ENCODE measurements around the gene UFSP2. TPM values are rescaled to one million over a fixed set of nuclear protein-coding genes. Genes with fewer than 3 reads are reported as not detected.

UFSP2 gene
- total and polyA plus RNA-seq, 2 donors, result 19.9 to 38.9 TPM

GRCh38 chr4:185381288-185382196, 44.2 kb downstream of the UFSP2 start:
- Histone ChIP-seq H3K27me3 (ENCODE audit: control insufficient read depth in 2 of 2, insufficient read depth in 1 of 2, low read length in 1 of 2) (no peaks in the 10 kb centered on the region), H3K36me3 (ENCODE audit: control insufficient read depth in 2 of 2, insufficient read depth in 2 of 2, low read length in 1 of 2) (no peaks in the 10 kb centered on the region), H3K4me1 (ENCODE audit: control insufficient read depth in 2 of 2, insufficient read depth in 2 of 2, low read length in 2 of 2) (no peaks in the 10 kb centered on the region), H3K9me3 (ENCODE audit: control insufficient read depth in 2 of 2, insufficient read depth in 1 of 2, low read length in 1 of 2) (no peaks in the 10 kb centered on the region), H3K27ac (ENCODE audit: low read depth in 1 of 2, low read length in 1 of 2) (no peak overlapping the region), H3K4me3 (ENCODE audit: low read length in 2 of 2) (no peak overlapping the region)
- no peak for DNase-seq (ENCODE audit: low read depth in 6 of 9, low spot score in 9 of 9)
- WGBS, result 70% methylated on average over 4 of the region's 4 CpGs

- Histone ChIP-seq H3K9me3 (ENCODE audit: control insufficient read depth in 2 of 2, insufficient read depth in 1 of 2, low read length in 1 of 2) (no peaks in the 10 kb centered on the region), H3K36me3 (ENCODE audit: control insufficient read depth in 2 of 2, insufficient read depth in 2 of 2, low read length in 1 of 2) (no peaks in the 10 kb centered on the region), H3K4me3 (ENCODE audit: low read length in 2 of 2) (no peak overlapping the region), H3K4me1 (ENCODE audit: control insufficient read depth in 2 of 2, insufficient read depth in 2 of 2, low read length in 2 of 2) (no peaks in the 10 kb centered on the region), H3K27ac (ENCODE audit: low read depth in 1 of 2, low read length in 1 of 2) (no peak overlapping the region), H3K27me3 (ENCODE audit: control insufficient read depth in 2 of 2, insufficient read depth in 1 of 2, low read length in 1 of 2) (no peaks in the 10 kb centered on the region)
- DNase-seq (ENCODE audit: low read depth in 6 of 9, low spot score in 9 of 9), result no peak
- 89% methylated on average over 1 of the region's 1 CpG for WGBS
Observed at GRCh38 chr4:185380320-185380719, 45.4 kb downstream of the UFSP2 start.

GRCh38 chr4:185379326-185380295, 46.2 kb downstream of the UFSP2 start:
- Histone ChIP-seq H3K27me3 (ENCODE audit: control insufficient read depth in 2 of 2, insufficient read depth in 1 of 2, low read length in 1 of 2) (no peaks in the 10 kb centered on the region), H3K36me3 (ENCODE audit: control insufficient read depth in 2 of 2, insufficient read depth in 2 of 2, low read length in 1 of 2) (no peaks in the 10 kb centered on the region), H3K27ac (ENCODE audit: low read depth in 1 of 2, low read length in 1 of 2) (no peak overlapping the region), H3K4me3 (ENCODE audit: low read length in 2 of 2) (no peak overlapping the region), H3K9me3 (ENCODE audit: control insufficient read depth in 2 of 2, insufficient read depth in 1 of 2, low read length in 1 of 2) (no peaks in the 10 kb centered on the region), H3K4me1 (ENCODE audit: control insufficient read depth in 2 of 2, insufficient read depth in 2 of 2, low read length in 2 of 2) (no peaks in the 10 kb centered on the region)
- DNase-seq (ENCODE audit: low read depth in 6 of 9, low spot score in 9 of 9), result no peak
- WGBS, result 98% methylated on average over 13 of the region's 13 CpGs

- WGBS, result 88% methylated on average over 6 of the region's 6 CpGs
Observed at GRCh38 chr4:185378264-185378663, 47.5 kb downstream of the UFSP2 start.

GRCh38 chr4:185374573-185374972, 51.2 kb downstream of the UFSP2 start:
- no peak overlapping the region for H3K27ac ChIP-seq (ENCODE audit: low read depth in 1 of 2, low read length in 1 of 2)
- no peaks in the 10 kb centered on the region for H3K27me3 ChIP-seq (ENCODE audit: control insufficient read depth in 2 of 2, insufficient read depth in 1 of 2, low read length in 1 of 2)
- no peak for DNase-seq (ENCODE audit: low read depth in 6 of 9, low spot score in 9 of 9)
- H3K4me1 ChIP-seq (ENCODE audit: control insufficient read depth in 2 of 2, insufficient read depth in 2 of 2, low read length in 2 of 2), result no peaks in the 10 kb centered on the region
- 43% methylated on average over 6 of the region's 6 CpGs for WGBS
- H3K36me3 ChIP-seq (ENCODE audit: control insufficient read depth in 2 of 2, insufficient read depth in 2 of 2, low read length in 1 of 2), result no peaks in the 10 kb centered on the region
- no peaks in the 10 kb centered on the region for H3K9me3 ChIP-seq (ENCODE audit: control insufficient read depth in 2 of 2, insufficient read depth in 1 of 2, low read length in 1 of 2)
- H3K4me3 ChIP-seq (ENCODE audit: low read length in 2 of 2), result no peak overlapping the region

More at GRCh38 chr4:185378264-185378663, 47.5 kb downstream of the UFSP2 start:
- DNase-seq (ENCODE audit: low read depth in 6 of 9, low spot score in 9 of 9), result no peak
- Histone ChIP-seq H3K27me3 (ENCODE audit: control insufficient read depth in 2 of 2, insufficient read depth in 1 of 2, low read length in 1 of 2) (no peaks in the 10 kb centered on the region), H3K4me1 (ENCODE audit: control insufficient read depth in 2 of 2, insufficient read depth in 2 of 2, low read length in 2 of 2) (no peaks in the 10 kb centered on the region), H3K9me3 (ENCODE audit: control insufficient read depth in 2 of 2, insufficient read depth in 1 of 2, low read length in 1 of 2) (no peaks in the 10 kb centered on the region), H3K4me3 (ENCODE audit: low read length in 2 of 2) (no peak overlapping the region), H3K36me3 (ENCODE audit: control insufficient read depth in 2 of 2, insufficient read depth in 2 of 2, low read length in 1 of 2) (no peaks in the 10 kb centered on the region), H3K27ac (ENCODE audit: low read depth in 1 of 2, low read length in 1 of 2) (no peak overlapping the region)

- WGBS, result 72% methylated on average over 7 of the region's 7 CpGs
- Histone ChIP-seq H3K27me3 (ENCODE audit: control insufficient read depth in 2 of 2, insufficient read depth in 1 of 2, low read length in 1 of 2) (no peaks in the 10 kb centered on the region), H3K9me3 (ENCODE audit: control insufficient read depth in 2 of 2, insufficient read depth in 1 of 2, low read length in 1 of 2) (no peaks in the 10 kb centered on the region), H3K36me3 (ENCODE audit: control insufficient read depth in 2 of 2, insufficient read depth in 2 of 2, low read length in 1 of 2) (no peaks in the 10 kb centered on the region), H3K4me3 (ENCODE audit: low read length in 2 of 2) (no peak overlapping the region), H3K4me1 (ENCODE audit: control insufficient read depth in 2 of 2, insufficient read depth in 2 of 2, low read length in 2 of 2) (no peaks in the 10 kb centered on the region), H3K27ac (ENCODE audit: low read depth in 1 of 2, low read length in 1 of 2) (no peak overlapping the region)
- no peak for DNase-seq (ENCODE audit: low read depth in 6 of 9, low spot score in 9 of 9)
Observed at GRCh38 chr4:185374027-185374426, 51.7 kb downstream of the UFSP2 start.

GRCh38 chr4:185371702-185372101, 54.1 kb downstream of the UFSP2 start:
- Histone ChIP-seq H3K4me1 (ENCODE audit: control insufficient read depth in 2 of 2, insufficient read depth in 2 of 2, low read length in 2 of 2) (no peaks in the 10 kb centered on the region), H3K4me3 (ENCODE audit: low read length in 2 of 2) (no peak overlapping the region), H3K36me3 (ENCODE audit: control insufficient read depth in 2 of 2, insufficient read depth in 2 of 2, low read length in 1 of 2) (no peaks in the 10 kb centered on the region), H3K9me3 (ENCODE audit: control insufficient read depth in 2 of 2, insufficient read depth in 1 of 2, low read length in 1 of 2) (no peaks in the 10 kb centered on the region), H3K27me3 (ENCODE audit: control insufficient read depth in 2 of 2, insufficient read depth in 1 of 2, low read length in 1 of 2) (no peaks in the 10 kb centered on the region), H3K27ac (ENCODE audit: low read depth in 1 of 2, low read length in 1 of 2) (no peak overlapping the region)
- no peak for DNase-seq (ENCODE audit: low read depth in 6 of 9, low spot score in 9 of 9)
- 97% methylated on average over 11 of the region's 11 CpGs for WGBS

GRCh38 chr4:185370268-185370949, 55.4 kb downstream of the UFSP2 start:
- DNase-seq (ENCODE audit: low read depth in 6 of 9, low spot score in 9 of 9), result no peak
- Histone ChIP-seq H3K4me1 (ENCODE audit: control insufficient read depth in 2 of 2, insufficient read depth in 2 of 2, low read length in 2 of 2) (no peaks in the 10 kb centered on the region), H3K9me3 (ENCODE audit: control insufficient read depth in 2 of 2, insufficient read depth in 1 of 2, low read length in 1 of 2) (no peaks in the 10 kb centered on the region), H3K4me3 (ENCODE audit: low read length in 2 of 2) (no peak overlapping the region), H3K27ac (ENCODE audit: low read depth in 1 of 2, low read length in 1 of 2) (no peak overlapping the region), H3K36me3 (ENCODE audit: control insufficient read depth in 2 of 2, insufficient read depth in 2 of 2, low read length in 1 of 2) (no peaks in the 10 kb centered on the region), H3K27me3 (ENCODE audit: control insufficient read depth in 2 of 2, insufficient read depth in 1 of 2, low read length in 1 of 2) (no peaks in the 10 kb centered on the region)
- WGBS, result 98% methylated on average over 11 of the region's 11 CpGs

All from thymus (tissue), 11 donors.